K562 (cell line): ENCODE measurements around the gene COX4I2. TPM values are rescaled to one million over a fixed set of nuclear protein-coding genes. Genes with fewer than 3 reads are reported as not detected.

ENCODE experiments used
- CREBBP ChIP-seq: IDR thresholded peaks from one replicate; pipeline ENCODE4 v1.6.1; 2012; ENCODE audit warnings: low read depth, mild to moderate bottlenecking, control low read depth, inconsistent platforms, low read length
- MAZ ChIP-seq, 2 experiments: fragments of 450-650 bp in 1 of 2; sonication (generic) in 1 of 2; formaldehyde crosslinking; IDR thresholded peaks in 1 of 2; conservative IDR thresholded peaks in 1 of 2; 2 replicates each; pipeline versions ENCODE4 v1.4.0 to v1.5.0; 2020; ENCODE audit warnings: mild to moderate bottlenecking in 1 of 2, missing genetic modification reagents in 1 of 2
- NCOA2 ChIP-seq, 2 experiments: fragments of 450-650 bp; IDR thresholded peaks; 2 replicates each; pipeline ENCODE4 v1.6.1; 2018; ENCODE audit warnings: mild to moderate bottlenecking in 2 of 2, moderate library complexity in 1 of 2; ENCODE audit not compliant: partially characterized antibody in 2 of 2
- NR0B1 ChIP-seq: fragments of 450-650 bp; IDR thresholded peaks from one replicate; pipeline ENCODE4 v1.6.1; 2018; ENCODE audit warnings: mild to moderate bottlenecking, moderate library complexity; ENCODE audit not compliant: partially characterized antibody
- NR1H2 ChIP-seq: sonication (generic); formaldehyde crosslinking; IDR thresholded peaks from 2 replicates; pipeline ENCODE4 v1.4.0; 2020; ENCODE audit warnings: mild to moderate bottlenecking, missing genetic modification reagents
- SFPQ ChIP-seq: fragments of 200-400 bp; formaldehyde crosslinking; IDR thresholded peaks from 2 replicates; pipeline ENCODE4 v1.6.1; 2017; ENCODE audit warnings: mild to moderate bottlenecking, low read depth, low read length, moderate library complexity
- TFAM ChIP-seq: fragments of 250-450 bp; sonication (Bioruptor Pico); conservative IDR thresholded peaks from 2 replicates; pipeline ENCODE4 v1.5.0; 2021; ENCODE audit warnings: mild to moderate bottlenecking, moderate library complexity
- polyA plus RNA-seq, 8 experiments: library from polyadenylated mRNA; depleted of rRNA in 4 of 8; stranded (reverse) in 5 of 8; unstranded in 3 of 8; fragments of >200 nt; fragmentation: Nextera tagmentation in 2 of 8; fragmentation: Illumina TruSeq in 1 of 8; extraction: Ambion mirVana in 2 of 8; extraction: Trizol in 1 of 8; gene quantifications; 2 replicates each; pipeline versions ENCODE4 v1.2.1 to v1.2.3, GENCODE V29; 2011 to 2014; ENCODE audit warnings: inconsistent platforms in 1 of 8, missing spikeins in 1 of 8
- total RNA-seq, 7 experiments: library from RNA; depleted of rRNA in 6 of 7; stranded (reverse); fragments of >200 nt in 6 of 7; fragmentation: Illumina TruSeq in 2 of 7; extraction: Trizol in 2 of 7; gene quantifications; 2 replicates each; pipeline versions ENCODE4 v1.2.1 to v1.2.3, GENCODE V29; 2011 to 2021; ENCODE audit warnings: low replicate concordance in 1 of 7
- TF ChIP-seq, protein P1 (sequence below), 2 experiments: fragments of 150-350 bp in 1 of 2; IDR thresholded peaks; 2 replicates each; pipeline ENCODE4 v1.6.1; 2012 to 2016; ENCODE audit warnings: low read depth in 2 of 2, low read length in 2 of 2, mild to moderate bottlenecking in 1 of 2, moderate library complexity in 1 of 2
- TF ChIP-seq, protein P2 (sequence below): IDR thresholded peaks from 2 replicates; pipeline ENCODE4 v1.6.1; 2011; ENCODE audit warnings: borderline replicate concordance, low read depth, mild to moderate bottlenecking, moderate library complexity, low read length; ENCODE audit not compliant: insufficient read depth, poor library complexity, severe bottlenecking
- TF ChIP-seq, protein P3 (sequence below): conservative IDR thresholded peaks from 2 replicates; pipeline ENCODE4 v1.6.1; 2011; ENCODE audit warnings: low read depth, mild to moderate bottlenecking, low read length; ENCODE audit not compliant: control insufficient read depth
- TF ChIP-seq, protein P4 (sequence below), 3 experiments: fragments of 200-800 bp in 1 of 3; fragments of 250-450 bp in 1 of 3; fragments of 450-650 bp in 1 of 3; sonication (Bioruptor Pico) in 1 of 3; sonication (Bioruptor generic) in 1 of 3; formaldehyde crosslinking in 1 of 3; IDR thresholded peaks; 2 replicates each; pipeline versions ENCODE4 v1.6.1 to v1.8.0; 2016 to 2022; ENCODE audit warnings: mild to moderate bottlenecking in 2 of 3, missing genetic modification characterization in 2 of 3, missing compliant biosample characterization in 1 of 3, moderate library complexity in 1 of 3

The COX4I2 gene
- total and polyA plus RNA-seq, 9 of the 15 experiments (the other 6 are each of a cell fraction or from before 2014, with no cell fraction given): not detected

GRCh38 chr20:31662372-31662854 lies 24.7 kb downstream of the COX4I2 start (continued):
- TF ChIP-seq, protein P1, sequence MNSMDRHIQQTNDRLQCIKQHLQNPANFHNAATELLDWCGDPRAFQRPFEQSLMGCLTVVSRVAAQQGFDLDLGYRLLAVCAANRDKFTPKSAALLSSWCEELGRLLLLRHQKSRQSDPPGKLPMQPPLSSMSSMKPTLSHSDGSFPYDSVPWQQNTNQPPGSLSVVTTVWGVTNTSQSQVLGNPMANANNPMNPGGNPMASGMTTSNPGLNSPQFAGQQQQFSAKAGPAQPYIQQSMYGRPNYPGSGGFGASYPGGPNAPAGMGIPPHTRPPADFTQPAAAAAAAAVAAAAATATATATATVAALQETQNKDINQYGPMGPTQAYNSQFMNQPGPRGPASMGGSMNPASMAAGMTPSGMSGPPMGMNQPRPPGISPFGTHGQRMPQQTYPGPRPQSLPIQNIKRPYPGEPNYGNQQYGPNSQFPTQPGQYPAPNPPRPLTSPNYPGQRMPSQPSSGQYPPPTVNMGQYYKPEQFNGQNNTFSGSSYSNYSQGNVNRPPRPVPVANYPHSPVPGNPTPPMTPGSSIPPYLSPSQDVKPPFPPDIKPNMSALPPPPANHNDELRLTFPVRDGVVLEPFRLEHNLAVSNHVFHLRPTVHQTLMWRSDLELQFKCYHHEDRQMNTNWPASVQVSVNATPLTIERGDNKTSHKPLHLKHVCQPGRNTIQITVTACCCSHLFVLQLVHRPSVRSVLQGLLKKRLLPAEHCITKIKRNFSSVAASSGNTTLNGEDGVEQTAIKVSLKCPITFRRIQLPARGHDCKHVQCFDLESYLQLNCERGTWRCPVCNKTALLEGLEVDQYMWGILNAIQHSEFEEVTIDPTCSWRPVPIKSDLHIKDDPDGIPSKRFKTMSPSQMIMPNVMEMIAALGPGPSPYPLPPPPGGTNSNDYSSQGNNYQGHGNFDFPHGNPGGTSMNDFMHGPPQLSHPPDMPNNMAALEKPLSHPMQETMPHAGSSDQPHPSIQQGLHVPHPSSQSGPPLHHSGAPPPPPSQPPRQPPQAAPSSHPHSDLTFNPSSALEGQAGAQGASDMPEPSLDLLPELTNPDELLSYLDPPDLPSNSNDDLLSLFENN (IDR thresholded peaks at IDR 0.05; ENCODE audit: low read depth in 2 of 2, low read length in 2 of 2): no peak
- TF ChIP-seq, protein P2, sequence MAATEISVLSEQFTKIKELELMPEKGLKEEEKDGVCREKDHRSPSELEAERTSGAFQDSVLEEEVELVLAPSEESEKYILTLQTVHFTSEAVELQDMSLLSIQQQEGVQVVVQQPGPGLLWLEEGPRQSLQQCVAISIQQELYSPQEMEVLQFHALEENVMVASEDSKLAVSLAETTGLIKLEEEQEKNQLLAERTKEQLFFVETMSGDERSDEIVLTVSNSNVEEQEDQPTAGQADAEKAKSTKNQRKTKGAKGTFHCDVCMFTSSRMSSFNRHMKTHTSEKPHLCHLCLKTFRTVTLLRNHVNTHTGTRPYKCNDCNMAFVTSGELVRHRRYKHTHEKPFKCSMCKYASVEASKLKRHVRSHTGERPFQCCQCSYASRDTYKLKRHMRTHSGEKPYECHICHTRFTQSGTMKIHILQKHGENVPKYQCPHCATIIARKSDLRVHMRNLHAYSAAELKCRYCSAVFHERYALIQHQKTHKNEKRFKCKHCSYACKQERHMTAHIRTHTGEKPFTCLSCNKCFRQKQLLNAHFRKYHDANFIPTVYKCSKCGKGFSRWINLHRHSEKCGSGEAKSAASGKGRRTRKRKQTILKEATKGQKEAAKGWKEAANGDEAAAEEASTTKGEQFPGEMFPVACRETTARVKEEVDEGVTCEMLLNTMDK: no peak
- TF ChIP-seq, protein P3, sequence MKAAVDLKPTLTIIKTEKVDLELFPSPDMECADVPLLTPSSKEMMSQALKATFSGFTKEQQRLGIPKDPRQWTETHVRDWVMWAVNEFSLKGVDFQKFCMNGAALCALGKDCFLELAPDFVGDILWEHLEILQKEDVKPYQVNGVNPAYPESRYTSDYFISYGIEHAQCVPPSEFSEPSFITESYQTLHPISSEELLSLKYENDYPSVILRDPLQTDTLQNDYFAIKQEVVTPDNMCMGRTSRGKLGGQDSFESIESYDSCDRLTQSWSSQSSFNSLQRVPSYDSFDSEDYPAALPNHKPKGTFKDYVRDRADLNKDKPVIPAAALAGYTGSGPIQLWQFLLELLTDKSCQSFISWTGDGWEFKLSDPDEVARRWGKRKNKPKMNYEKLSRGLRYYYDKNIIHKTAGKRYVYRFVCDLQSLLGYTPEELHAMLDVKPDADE: no peak
- TF ChIP-seq MAZ (CRISPR knock-in tag; conservative IDR thresholded peaks at IDR 0.05 in 1 of 2, IDR thresholded peaks at IDR 0.05 in 1 of 2) (no peak), NCOA2 (IDR thresholded peaks at IDR 0.05; ENCODE audit: partially characterized antibody in 2 of 2) (no peak), CREBBP (no peak), NR0B1 (no peak), SFPQ (no peak), NR1H2 (no peak), TFAM (CRISPR knock-in tag) (no peak)
- TF ChIP-seq, protein P4, sequence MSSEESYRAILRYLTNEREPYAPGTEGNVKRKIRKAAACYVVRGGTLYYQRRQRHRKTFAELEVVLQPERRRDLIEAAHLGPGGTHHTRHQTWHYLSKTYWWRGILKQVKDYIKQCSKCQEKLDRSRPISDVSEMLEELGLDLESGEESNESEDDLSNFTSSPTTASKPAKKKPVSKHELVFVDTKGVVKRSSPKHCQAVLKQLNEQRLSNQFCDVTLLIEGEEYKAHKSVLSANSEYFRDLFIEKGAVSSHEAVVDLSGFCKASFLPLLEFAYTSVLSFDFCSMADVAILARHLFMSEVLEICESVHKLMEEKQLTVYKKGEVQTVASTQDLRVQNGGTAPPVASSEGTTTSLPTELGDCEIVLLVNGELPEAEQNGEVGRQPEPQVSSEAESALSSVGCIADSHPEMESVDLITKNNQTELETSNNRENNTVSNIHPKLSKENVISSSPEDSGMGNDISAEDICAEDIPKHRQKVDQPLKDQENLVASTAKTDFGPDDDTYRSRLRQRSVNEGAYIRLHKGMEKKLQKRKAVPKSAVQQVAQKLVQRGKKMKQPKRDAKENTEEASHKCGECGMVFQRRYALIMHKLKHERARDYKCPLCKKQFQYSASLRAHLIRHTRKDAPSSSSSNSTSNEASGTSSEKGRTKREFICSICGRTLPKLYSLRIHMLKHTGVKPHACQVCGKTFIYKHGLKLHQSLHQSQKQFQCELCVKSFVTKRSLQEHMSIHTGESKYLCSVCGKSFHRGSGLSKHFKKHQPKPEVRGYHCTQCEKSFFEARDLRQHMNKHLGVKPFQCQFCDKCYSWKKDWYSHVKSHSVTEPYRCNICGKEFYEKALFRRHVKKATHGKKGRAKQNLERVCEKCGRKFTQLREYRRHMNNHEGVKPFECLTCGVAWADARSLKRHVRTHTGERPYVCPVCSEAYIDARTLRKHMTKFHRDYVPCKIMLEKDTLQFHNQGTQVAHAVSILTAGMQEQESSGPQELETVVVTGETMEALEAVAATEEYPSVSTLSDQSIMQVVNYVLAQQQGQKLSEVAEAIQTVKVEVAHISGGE (CRISPR knock-in tag; IDR thresholded peaks at IDR 0.05): no peak
